Caco-2 (cell line): Measurements from ENCODE around the gene FOCAD. TPM values are rescaled to one million over a fixed set of nuclear protein-coding genes. Genes with fewer than 3 reads are reported as not detected.

Source experiments
- BruUV-seq: library from RNA; stranded (reverse); fragments of 400-500 nt; replicated peaks from 2 replicates; lab custom pipeline; 2021; lab: Mats Ljungman, UMichigan
- CTCF ChIA-PET: fragments of 300-600 bp; sonication (Branson Sonifier 250); formaldehyde crosslinking; loops from one replicate; lab custom pipeline; 2022; ENCODE audit warnings: antibody characterized with exemption; lab: Charles Lee
- POLR2A ChIA-PET: fragments of 300-600 bp; sonication (Branson Sonifier 250); formaldehyde crosslinking; loops from one replicate; lab custom pipeline; 2022; ENCODE audit warnings: antibody characterized with exemption; lab: Charles Lee
- DNase-seq, 2 experiments: peaks; one replicate each; pipeline versions ENCODE4 v3.0.0 to v3.0.0-alpha.2; 2020 to 2022
- H3K27me3 ChIP-seq: replicated peaks from 2 replicates; pipeline ENCODE4 v1.6.0; 2011; ENCODE audit warnings: low read length; ENCODE audit not compliant: control insufficient read depth, insufficient read depth
- H3K36me3 ChIP-seq: 2 replicates; pipeline ENCODE4 v1.5.1; 2011; ENCODE audit warnings: low read length; ENCODE audit not compliant: control insufficient read depth, insufficient read depth
- H3K4me1 ChIP-seq: fragments of 250-450 bp; sonication (Bioruptor Pico); 2 replicates; pipeline ENCODE4 v1.5.1; 2020; ENCODE audit warnings: mild to moderate bottlenecking
- H3K4me3 ChIP-seq: 2 replicates; pipeline ENCODE4 v1.5.1; 2011; ENCODE audit warnings: low read depth, mild to moderate bottlenecking, control low read depth, low read length
- H3K9me3 ChIP-seq: fragments of 250-450 bp; sonication (Bioruptor Pico); 2 replicates; pipeline ENCODE4 v1.5.1; 2020; ENCODE audit warnings: mild to moderate bottlenecking, moderate library complexity
- H3K27ac Mint-ChIP-seq: one replicate; pipeline ENCODE4 v1.8.0; 2022; ENCODE audit warnings: mixed read lengths; ENCODE audit not compliant: unreplicated experiment
- H3K27me3 Mint-ChIP-seq: one replicate; pipeline ENCODE4 v1.8.0; 2022; ENCODE audit warnings: mixed read lengths; ENCODE audit not compliant: insufficient read depth, unreplicated experiment
- H3K36me3 Mint-ChIP-seq: one replicate; pipeline ENCODE4 v1.8.0; 2022; ENCODE audit warnings: mild to moderate bottlenecking, mixed read lengths; ENCODE audit not compliant: insufficient read depth, unreplicated experiment
- H3K4me1 Mint-ChIP-seq: one replicate; pipeline ENCODE4 v1.8.0; 2022; ENCODE audit warnings: low read depth, mixed read lengths; ENCODE audit not compliant: unreplicated experiment
- H3K4me3 Mint-ChIP-seq: one replicate; pipeline ENCODE4 v1.8.0; 2022; ENCODE audit warnings: mild to moderate bottlenecking, moderate library complexity, mixed read lengths; ENCODE audit not compliant: unreplicated experiment
- H3K9me3 Mint-ChIP-seq: one replicate; pipeline ENCODE4 v1.8.0; 2022; ENCODE audit warnings: mixed read lengths; ENCODE audit not compliant: unreplicated experiment
- CTCF ChIP-seq, 2 experiments: fragments of 200-600 bp in 1 of 2; IDR thresholded peaks; 1 replicate in 1 of 2; 2 replicates in 1 of 2; pipeline versions ENCODE4 v1.5.1 to v1.8.0; 2011 to 2022; ENCODE audit warnings: antibody characterized with exemption in 1 of 2, control low read depth in 1 of 2, inconsistent platforms in 1 of 2, low read depth in 1 of 2, low read length in 1 of 2, mild to moderate bottlenecking in 1 of 2, moderate library complexity in 1 of 2; ENCODE audit not compliant: insufficient read depth in 1 of 2, severe bottlenecking in 1 of 2, unreplicated experiment in 1 of 2
- intact Hi-C: fragments of 100-400 bp; cut with micrococcal nuclease; formaldehyde crosslinking; loops from one replicate; pipeline ENCODE4 v1.10.0; 2022; ENCODE audit not compliant: unreplicated experiment
- total RNA-seq: library from RNA; stranded (reverse); gene quantifications from 2 replicates; pipeline ENCODE4 v1.2.3, GENCODE V29; 2022

Gene FOCAD
- total RNA-seq, 1 experiment from 2014 or later: 20.4 TPM

- ChIA-PET POLR2A (no interaction called here), CTCF (no interaction called here)
- H3K27me3 Mint-ChIP-seq: no peaks in the 10 kb centered on the region
- TF ChIP-seq CTCF (IDR thresholded peaks at IDR 0.05; ENCODE audit: insufficient read depth in 1 of 2, low read depth in 1 of 2, low read length in 1 of 2, severe bottlenecking in 1 of 2, unreplicated experiment in 1 of 2): no peak
- no peak overlapping the region for H3K27ac Mint-ChIP-seq
- Histone ChIP-seq H3K27me3 (no peaks in the 10 kb centered on the region), H3K9me3 (no peaks in the 10 kb centered on the region), H3K4me1 (no peaks in the 10 kb centered on the region), H3K36me3 (no peaks in the 10 kb centered on the region), H3K4me3 (no peak overlapping the region)
- DNase-seq: no peak
- H3K4me1 Mint-ChIP-seq: no peaks in the 10 kb centered on the region
- intact Hi-C loops: no loop called here
- peaks cover 7% of the 10 kb centered on the region for H3K36me3 Mint-ChIP-seq
- no peaks in the 10 kb centered on the region for H3K9me3 Mint-ChIP-seq
- no TSS peak for BruUV-seq
- H3K4me3 Mint-ChIP-seq: no peak overlapping the region
These were observed 313.5 kb downstream of the FOCAD start for GRCh38 chr9:20997503-20998076.

GRCh38 chr9:21001581-21001980, 317.5 kb downstream of the FOCAD start:
- Mint-ChIP-seq H3K9me3 (no peaks in the 10 kb centered on the region), H3K27me3 (no peaks in the 10 kb centered on the region), H3K4me1 (no peaks in the 10 kb centered on the region), H3K4me3 (no peak overlapping the region), H3K36me3 (peaks cover 7% of the 10 kb centered on the region), H3K27ac (no peak overlapping the region)
- H3K4me3 ChIP-seq: no peak overlapping the region
- no peak for TF ChIP-seq CTCF (IDR thresholded peaks at IDR 0.05; ENCODE audit: insufficient read depth in 1 of 2, low read depth in 1 of 2, low read length in 1 of 2, severe bottlenecking in 1 of 2, unreplicated experiment in 1 of 2)
- no peaks in the 10 kb centered on the region for H3K27me3 ChIP-seq
- no peaks in the 10 kb centered on the region for H3K36me3 ChIP-seq
- no peaks in the 10 kb centered on the region for H3K4me1 ChIP-seq
- ChIA-PET CTCF (no interaction called here), POLR2A (no interaction called here)
- intact Hi-C loops: loop anchor here (10.0 kb wide), 1 partner anchor 113 kb away; no protein-coding TSS in a partner anchor
- no TSS peak for BruUV-seq
- no peak for DNase-seq
- H3K9me3 ChIP-seq: no peaks in the 10 kb centered on the region

- H3K4me3 Mint-ChIP-seq: no peak overlapping the region
- DNase-seq: no peak
- Histone ChIP-seq H3K9me3 (no peaks in the 10 kb centered on the region), H3K4me1 (no peaks in the 10 kb centered on the region), H3K27me3 (no peaks in the 10 kb centered on the region), H3K36me3 (no peaks in the 10 kb centered on the region), H3K4me3 (no peak overlapping the region)
- intact Hi-C loops: loop anchor here (10.0 kb wide), 1 partner anchor 113 kb away; no protein-coding TSS in a partner anchor
- no TSS peak for BruUV-seq
- no peaks in the 10 kb centered on the region for H3K4me1 Mint-ChIP-seq
- no peaks in the 10 kb centered on the region for H3K27me3 Mint-ChIP-seq
- H3K27ac Mint-ChIP-seq: no peak overlapping the region
- no peak for TF ChIP-seq CTCF (IDR thresholded peaks at IDR 0.05; ENCODE audit: insufficient read depth in 1 of 2, low read depth in 1 of 2, low read length in 1 of 2, severe bottlenecking in 1 of 2, unreplicated experiment in 1 of 2)
- H3K9me3 Mint-ChIP-seq: no peaks in the 10 kb centered on the region
- ChIA-PET POLR2A (no interaction called here), CTCF (no interaction called here)
- peaks cover 7% of the 10 kb centered on the region for H3K36me3 Mint-ChIP-seq
These were observed 318.0 kb downstream of the FOCAD start for GRCh38 chr9:21002040-21002439.
